AG04449 (cell line): ENCODE measurements around the gene C2orf15.

Source experiments
- CTCF ChIA-PET: fragments of 350-600 bp; formaldehyde crosslinking; extraction: SDS; loops from one replicate; lab custom pipeline; 2021; ENCODE audit warnings: antibody characterized with exemption; lab: Yijun Ruan, JAX
- POLR2A ChIA-PET: fragments of 400-600, 350-600 bp; formaldehyde crosslinking; extraction: SDS; loops from one replicate; lab custom pipeline; 2020; ENCODE audit warnings: antibody characterized with exemption, inconsistent platforms; lab: Yijun Ruan, JAX
- DNase-seq: peaks from one replicate; pipeline ENCODE4 v3.0.0-alpha.2; 2010; ENCODE audit warnings: low read depth, low spot score
- H3K4me3 ChIP-seq: 2 replicates; pipeline ENCODE4 v1.5.1; 2011; ENCODE audit warnings: low read depth, mild to moderate bottlenecking, control low read depth, low read length
- TF ChIP-seq, protein P1 (sequence below): IDR thresholded peaks from one replicate; pipeline ENCODE4 v1.5.1; 2011; ENCODE audit warnings: mild to moderate bottlenecking, moderate library complexity, low read length, control low read depth, inconsistent platforms; ENCODE audit not compliant: insufficient read depth; ENCODE audit errors: missing control alignments

Gene C2orf15, protein sequence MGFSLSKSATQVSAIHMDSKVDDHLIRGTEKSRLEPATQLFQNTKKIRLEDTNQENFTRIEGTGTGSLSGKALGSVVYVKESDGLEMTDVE

DNA sequence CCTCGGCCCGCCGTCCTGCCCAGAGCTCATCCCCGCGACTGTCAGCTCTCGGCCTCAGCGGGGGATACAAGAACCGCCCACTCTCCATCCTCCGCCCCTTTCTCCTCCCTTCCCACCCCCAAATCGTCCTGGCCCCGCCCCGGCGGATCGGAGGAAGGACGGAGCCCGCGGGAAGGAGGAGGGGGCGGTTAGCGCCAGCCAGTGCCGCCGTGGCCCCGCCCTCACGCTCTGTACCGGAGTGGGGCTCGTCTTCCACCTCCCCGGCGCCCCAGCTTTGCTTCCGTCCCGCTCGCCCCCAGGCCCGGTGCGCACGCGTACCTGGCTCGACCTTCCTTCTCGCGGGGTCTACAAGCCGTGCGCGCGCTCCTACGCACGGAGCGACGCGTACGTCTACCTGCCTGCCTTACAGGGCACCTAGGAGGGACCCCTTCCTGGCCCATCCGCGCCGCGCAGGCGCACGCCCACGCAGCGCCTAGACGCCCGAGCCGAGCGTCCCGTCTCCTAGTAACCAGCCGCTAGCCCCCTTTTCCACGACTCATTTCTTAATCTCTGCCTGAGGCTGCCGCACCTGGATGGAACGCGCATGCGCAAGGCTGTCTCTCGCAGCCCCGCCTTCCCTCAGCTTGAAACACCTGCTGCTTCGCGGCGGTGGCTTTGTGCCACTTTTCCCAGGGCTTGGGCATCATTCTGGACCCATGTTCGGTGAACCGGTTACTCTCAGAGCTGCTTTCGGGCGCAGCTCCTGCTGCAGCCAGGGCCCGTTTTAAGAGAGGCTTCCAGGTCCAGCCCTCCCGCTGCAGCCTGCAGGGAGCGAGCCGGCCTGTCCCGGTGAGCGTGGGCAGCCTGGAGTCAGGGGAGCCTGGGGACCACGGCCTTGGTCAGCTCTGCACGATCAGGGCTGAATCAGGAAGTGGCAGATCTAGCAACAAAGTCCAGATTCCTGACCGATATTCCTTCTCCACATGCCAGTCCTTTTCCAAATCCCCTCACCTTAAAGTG, at the start of gene C2orf15:
Gene C2orf15, plus strand, starts transcription at position 598 of the 999 bp plus-strand sequence. CDS start 8,852 bp downstream, outside the sequence.
- ChIA-PET CTCF (interaction anchor here (1.0 to 1.9 kb wide), 3 partner anchors 9 to 11 kb away, joined by 3 to 8 read pairs (median 4); no protein-coding TSS in a partner anchor), POLR2A (interaction anchor here (1.1 kb wide), 1 partner anchor 39 kb away, joined by 3 read pairs; no protein-coding TSS in a partner anchor)
- TF ChIP-seq, protein P1, sequence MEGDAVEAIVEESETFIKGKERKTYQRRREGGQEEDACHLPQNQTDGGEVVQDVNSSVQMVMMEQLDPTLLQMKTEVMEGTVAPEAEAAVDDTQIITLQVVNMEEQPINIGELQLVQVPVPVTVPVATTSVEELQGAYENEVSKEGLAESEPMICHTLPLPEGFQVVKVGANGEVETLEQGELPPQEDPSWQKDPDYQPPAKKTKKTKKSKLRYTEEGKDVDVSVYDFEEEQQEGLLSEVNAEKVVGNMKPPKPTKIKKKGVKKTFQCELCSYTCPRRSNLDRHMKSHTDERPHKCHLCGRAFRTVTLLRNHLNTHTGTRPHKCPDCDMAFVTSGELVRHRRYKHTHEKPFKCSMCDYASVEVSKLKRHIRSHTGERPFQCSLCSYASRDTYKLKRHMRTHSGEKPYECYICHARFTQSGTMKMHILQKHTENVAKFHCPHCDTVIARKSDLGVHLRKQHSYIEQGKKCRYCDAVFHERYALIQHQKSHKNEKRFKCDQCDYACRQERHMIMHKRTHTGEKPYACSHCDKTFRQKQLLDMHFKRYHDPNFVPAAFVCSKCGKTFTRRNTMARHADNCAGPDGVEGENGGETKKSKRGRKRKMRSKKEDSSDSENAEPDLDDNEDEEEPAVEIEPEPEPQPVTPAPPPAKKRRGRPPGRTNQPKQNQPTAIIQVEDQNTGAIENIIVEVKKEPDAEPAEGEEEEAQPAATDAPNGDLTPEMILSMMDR: no peak
- peak within 1 kb of the TSS; percentile 87 for H3K4me3 ChIP-seq
- DNase-seq: peak; percentile 14

GRCh38 chr2:99096728-99097127, 44.8 kb upstream of the C2orf15 start:
- ChIA-PET CTCF (no interaction called here), POLR2A (no interaction called here)
- DNase-seq: no peak
- TF ChIP-seq, protein P1: no peak
- no peak overlapping the region for H3K4me3 ChIP-seq

DNA sequence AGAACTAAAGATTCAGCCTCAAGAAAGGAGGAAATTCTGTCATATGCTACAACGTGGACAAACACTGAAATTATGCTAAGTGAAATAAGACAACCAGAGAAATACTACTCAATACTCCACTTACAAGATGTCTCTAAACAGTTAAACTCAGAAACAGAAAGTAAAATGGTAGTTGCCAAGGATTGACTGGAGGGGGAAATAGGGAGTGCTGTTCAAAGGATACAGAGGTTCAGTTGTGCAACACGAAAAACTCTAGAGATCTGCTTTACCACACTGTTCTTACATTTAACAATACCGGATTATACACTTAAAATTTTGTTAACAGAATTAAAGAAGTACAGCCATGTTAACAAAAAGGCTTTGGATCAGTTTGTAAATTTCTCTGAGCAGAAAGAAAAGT, 39.8 kb upstream of the C2orf15 start:
- ChIA-PET POLR2A (no interaction called here), CTCF (interaction anchor here (1.1 kb wide), 1 partner anchor 35 kb away, joined by 3 read pairs; no protein-coding TSS in a partner anchor)

DNA sequence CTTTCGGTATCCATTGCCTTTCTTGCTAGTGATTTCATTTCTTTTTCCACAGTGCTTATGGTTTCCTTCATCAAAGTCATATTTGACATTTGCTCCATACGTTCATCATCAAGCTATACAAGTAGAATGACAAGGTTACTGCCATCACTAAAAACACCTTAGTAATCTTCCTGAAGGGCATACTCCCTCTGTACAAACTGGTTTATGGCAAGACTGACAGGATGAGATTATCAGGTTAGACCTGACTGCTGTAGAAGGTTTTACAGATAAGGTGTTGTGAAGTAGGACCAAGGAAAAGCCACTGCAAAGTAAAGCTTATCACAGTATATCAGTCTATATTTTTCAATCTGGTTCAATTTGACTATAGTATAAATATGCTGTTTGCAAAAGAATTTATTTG, 37.5 kb upstream of the C2orf15 start:
- H3K4me3 ChIP-seq: no peak overlapping the region
- DNase-seq: no peak
- TF ChIP-seq, protein P1: no peak
- CTCF ChIA-PET: no interaction called here
- POLR2A ChIA-PET: no interaction called here

More for the DNA sequence above, 39.8 kb upstream of the C2orf15 start:
- H3K4me3 ChIP-seq: no peak overlapping the region
- DNase-seq: no peak
- TF ChIP-seq, protein P1: no peak

DNA sequence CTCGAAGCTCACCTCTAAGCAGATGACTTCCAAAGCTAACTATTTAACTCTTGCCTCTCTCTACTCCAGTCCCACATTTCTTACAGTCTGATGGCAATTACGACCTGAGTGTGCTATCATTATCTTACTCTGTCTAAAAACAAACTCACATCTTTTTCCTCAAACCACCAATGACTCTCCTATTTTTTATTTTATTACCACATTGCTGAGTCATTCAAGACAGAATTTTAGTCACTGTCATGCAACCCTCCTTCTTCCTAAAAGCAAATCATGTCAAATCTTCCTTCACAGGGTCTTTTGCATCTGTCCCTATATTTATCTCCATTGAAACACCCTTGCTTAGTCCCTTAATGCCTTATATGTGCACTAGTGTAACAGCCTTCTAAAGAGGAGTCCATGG, 34.6 kb upstream of the C2orf15 start:
- ChIA-PET POLR2A (no interaction called here), CTCF (no interaction called here)
- DNase-seq: no peak
- no peak overlapping the region for H3K4me3 ChIP-seq
- TF ChIP-seq, protein P1: no peak

DNA sequence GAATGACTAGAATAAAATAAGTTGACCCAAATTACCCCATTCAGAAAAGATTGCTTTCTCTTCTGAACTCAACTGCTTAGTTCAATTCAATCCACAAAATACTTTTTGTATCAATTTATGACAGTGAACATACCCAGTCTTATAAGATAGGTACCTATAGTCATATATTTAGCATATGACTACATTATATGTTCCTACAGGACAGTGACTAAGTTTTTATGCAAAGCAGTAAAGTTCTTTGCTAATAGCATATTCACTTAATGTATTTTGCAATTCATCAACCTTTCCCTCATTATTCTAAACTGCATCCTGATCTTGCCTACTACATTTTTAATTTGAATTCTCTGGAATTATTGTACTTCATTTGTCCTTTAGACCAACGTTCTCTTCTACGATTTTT, 30.3 kb upstream of the C2orf15 start:
- TF ChIP-seq, protein P1: no peak
- ChIA-PET POLR2A (no interaction called here), CTCF (no interaction called here)
- H3K4me3 ChIP-seq: no peak overlapping the region
- DNase-seq: no peak
